ENCODE measurements around the gene PDZD7. TPM values are rescaled to one million over a fixed set of nuclear protein-coding genes. Genes with fewer than 3 reads are reported as not detected.
A peak's percentile ranks its signal among the peaks of the same experiment; 100 is the strongest.
"Not testable (repeated sequence)": the region's sequence is repeated elsewhere in the genome, so short reads cannot be mapped to it uniquely, and the experiment has no call there.

PDZD7 gene
- total RNA-seq, 1 donor from 2014 or later, result 0.04 TPM

GRCh38 chr10:101038484-101038883, 7.6 kb upstream of the PDZD7 start:
- no peak for ATAC-seq

DNA sequence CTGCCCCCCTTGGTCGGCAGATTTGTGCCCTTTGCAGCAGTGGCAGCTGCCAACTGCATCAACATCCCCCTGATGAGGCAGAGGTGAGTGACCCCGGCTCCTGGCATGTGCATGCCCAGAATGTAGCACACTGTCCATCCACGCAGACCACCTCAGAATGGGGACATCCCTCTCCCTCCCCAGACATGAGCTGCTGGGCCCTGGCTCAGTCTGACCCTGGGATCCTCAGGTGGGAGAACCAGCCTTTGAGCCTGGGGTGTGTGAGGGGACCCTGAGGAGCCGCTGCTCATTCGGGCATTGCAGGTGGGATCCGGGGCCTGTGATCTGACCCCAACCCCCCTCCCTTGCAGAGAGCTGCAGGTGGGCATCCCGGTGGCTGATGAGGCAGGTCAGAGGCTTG, 5.8 kb upstream of the PDZD7 start:
- ATAC-seq, result no peak

DNA sequence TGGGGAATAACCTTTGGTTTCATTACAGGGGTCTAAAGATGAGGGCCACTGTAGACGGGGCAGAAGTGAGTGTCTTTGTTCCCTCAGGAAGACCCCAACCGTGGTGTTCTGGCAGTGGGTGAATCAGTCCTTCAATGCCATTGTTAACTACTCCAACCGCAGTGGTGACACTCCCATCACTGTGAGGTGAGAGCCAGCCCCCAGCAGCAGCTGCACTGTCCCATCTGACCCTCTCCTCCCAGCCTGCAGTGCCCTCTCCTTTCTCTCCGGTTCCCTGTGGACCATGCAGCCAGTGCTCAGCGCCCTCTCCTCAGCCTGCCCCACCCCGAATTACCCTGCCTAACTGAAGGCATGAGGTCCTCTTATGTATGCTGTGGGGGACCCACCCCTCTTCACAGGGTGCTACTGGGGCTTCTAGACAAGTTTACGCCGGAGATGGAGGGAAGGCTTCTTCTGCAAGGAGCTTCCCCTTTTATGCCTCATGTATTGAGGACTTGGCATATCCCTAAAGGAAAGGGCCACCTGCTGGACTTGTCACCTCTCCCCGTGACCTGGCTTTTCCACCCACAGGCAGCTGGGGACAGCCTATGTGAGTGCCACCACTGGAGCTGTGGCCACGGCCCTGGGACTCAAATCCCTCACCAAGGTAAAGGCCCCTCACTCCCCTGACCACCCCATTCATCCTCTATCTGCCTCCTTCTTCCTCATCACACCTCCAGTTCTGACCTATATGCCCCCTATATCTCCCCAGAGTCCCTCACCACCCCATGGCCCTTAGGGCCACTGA, 5.2 kb upstream of the PDZD7 start:
- no peak for ATAC-seq

- no peak for ATAC-seq
These were observed 4.4 kb upstream of the PDZD7 start for GRCh38 chr10:101035314-101035713.

DNA sequence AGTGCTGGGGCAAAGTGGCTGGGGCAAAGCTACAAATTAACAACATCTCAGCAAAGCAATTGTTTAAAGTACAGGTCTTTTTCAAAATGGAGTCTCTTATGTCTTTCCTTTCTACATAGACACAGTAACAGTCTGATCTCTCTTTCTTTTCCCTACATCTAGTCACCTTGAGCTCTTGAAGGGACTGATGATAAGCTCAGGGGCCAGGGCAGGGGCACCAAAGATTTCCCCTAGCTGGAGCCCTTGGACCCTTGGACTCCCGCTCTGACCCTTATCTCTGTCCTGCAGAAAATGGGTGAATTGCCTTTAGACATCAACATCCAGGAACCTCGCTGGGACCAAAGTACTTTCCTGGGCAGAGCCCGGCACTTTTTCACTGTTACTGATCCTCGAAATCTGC, 3.5 kb upstream of the PDZD7 start:
- ATAC-seq, result not testable (repeated sequence)

DNA sequence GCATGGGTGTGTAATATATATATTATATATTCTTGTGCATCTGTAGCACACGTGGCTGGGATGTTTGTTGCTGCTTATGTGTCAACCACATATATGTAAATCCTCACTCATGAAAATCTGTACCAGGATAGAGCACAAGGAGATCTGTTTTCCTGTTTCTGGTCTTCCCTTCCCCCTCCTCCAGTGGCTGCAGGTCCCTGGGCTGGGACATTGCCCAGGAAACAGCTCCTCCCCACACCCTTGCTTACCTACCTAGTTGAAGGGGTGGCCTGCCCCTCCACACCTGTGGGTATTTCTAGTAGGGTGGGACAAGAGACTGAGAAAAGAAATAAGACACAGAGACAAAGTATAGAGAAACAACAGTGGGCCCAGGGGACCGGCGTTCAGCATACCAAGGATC, 2.3 kb upstream of the PDZD7 start:
- no peak for ATAC-seq

GRCh38 chr10:101032637-101033224, 1.8 kb upstream of the PDZD7 start:
- ATAC-seq, result peak; percentile 49

- ATAC-seq, result peak; percentile 40
These were observed 1.1 kb upstream of the PDZD7 start for GRCh38 chr10:101031796-101032636.

- peak; percentile 1 for ATAC-seq
These were observed 317 bp downstream of the PDZD7 start for GRCh38 chr10:101030496-101031127.

- no peak for ATAC-seq
These were observed 1.2 kb downstream of the PDZD7 start for GRCh38 chr10:101029520-101030295.

GRCh38 chr10:101028446-101029337, 2.2 kb downstream of the PDZD7 start:
- ATAC-seq, result peak; percentile 19

GRCh38 chr10:101027106-101027720, 3.7 kb downstream of the PDZD7 start:
- ATAC-seq, result no peak

- no peak for ATAC-seq
These were observed 7.8 kb downstream of the PDZD7 start for GRCh38 chr10:101022967-101023705.

GRCh38 chr10:101021692-101022251, 9.2 kb downstream of the PDZD7 start:
- ATAC-seq, result no peak

GRCh38 chr10:101021239-101021638, 9.7 kb downstream of the PDZD7 start:
- no peak for ATAC-seq

DNA sequence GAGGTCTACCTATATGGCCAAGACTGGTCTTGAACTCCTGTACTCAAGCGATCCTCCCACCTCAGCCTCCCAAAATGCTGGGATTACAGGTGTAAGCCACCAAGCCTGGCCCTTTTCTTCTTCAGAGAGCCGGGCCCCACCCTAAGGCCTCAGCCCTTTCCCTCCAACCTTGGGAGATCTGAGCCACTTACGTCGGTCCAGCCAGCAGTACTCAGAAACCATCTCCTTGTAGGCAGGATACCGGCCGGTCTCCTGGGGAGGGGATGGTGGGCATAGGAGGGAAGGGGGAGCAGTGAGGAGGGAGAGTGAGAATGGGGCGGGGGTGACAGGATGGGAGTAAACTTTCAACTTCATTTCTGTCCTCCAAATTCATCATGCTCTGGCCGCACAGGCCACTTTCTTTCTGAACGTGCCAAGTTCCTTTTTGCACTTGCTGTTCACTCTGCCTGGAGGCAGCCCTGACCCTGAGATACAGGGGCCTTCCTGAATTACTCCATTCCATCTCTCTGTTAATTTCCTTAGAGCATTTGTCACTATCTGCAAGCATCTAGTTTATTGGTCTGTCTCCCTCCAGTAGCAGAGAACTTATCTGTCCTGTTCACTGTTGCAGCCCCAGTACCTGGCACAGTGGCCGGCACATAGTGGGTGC, 10.4 kb downstream of the PDZD7 start:
- ATAC-seq, result no peak

GRCh38 chr10:101019440-101019703, 11.6 kb downstream of the PDZD7 start:
- ATAC-seq, result no peak

GRCh38 chr10:101018600-101019439, 12.1 kb downstream of the PDZD7 start:
- peak; percentile 62 for ATAC-seq

All from esophagus mucosa (tissue), 1 donor.